GM20000 (cell line): Measurements from ENCODE around the gene RXRA.

Source experiments
- DNase-seq: peaks from one replicate; pipeline ENCODE4 v3.0.0; 2012; ENCODE audit warnings: low spot score
- TF ChIP-seq, protein P1 (sequence below): IDR thresholded peaks from 2 replicates; pipeline ENCODE4 v1.5.1; 2012; ENCODE audit warnings: mild to moderate bottlenecking, control low read depth; ENCODE audit errors: extremely low read depth, missing control alignments

Gene RXRA

DNA sequence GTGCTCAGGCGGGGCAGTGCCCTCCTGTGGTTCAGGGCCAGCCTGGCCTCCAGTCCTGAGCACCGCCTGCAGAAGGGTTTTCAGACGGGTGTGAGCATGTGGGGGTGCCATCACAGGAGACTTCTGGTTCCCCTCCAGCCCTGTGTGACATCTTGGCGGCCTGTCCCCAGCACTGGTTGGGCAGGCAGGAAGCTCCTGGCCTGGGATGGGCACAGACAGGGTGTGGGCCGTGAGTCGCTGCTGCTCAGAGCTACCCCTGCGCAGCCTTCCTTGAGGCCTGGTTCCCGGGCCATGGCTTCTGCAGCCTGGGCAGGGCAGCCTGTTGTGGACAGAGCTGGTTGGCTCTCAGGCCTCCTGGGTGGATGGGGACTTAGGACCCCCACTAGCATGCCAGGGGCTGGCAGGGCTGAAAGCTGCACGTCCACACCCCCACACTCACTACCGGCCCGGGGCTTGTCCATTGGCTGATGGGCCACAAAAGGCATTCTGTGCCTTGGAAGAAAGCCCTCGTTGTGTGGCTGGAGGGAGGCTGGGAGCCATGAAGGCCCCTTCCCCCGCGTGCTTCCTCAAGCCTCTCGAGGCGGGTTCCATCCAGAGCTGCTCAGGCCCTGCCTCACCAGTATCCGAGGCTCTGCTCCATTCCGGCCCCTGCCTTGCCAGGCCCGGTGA lies 58.7 kb downstream of the RXRA start:
- TF ChIP-seq, protein P1, sequence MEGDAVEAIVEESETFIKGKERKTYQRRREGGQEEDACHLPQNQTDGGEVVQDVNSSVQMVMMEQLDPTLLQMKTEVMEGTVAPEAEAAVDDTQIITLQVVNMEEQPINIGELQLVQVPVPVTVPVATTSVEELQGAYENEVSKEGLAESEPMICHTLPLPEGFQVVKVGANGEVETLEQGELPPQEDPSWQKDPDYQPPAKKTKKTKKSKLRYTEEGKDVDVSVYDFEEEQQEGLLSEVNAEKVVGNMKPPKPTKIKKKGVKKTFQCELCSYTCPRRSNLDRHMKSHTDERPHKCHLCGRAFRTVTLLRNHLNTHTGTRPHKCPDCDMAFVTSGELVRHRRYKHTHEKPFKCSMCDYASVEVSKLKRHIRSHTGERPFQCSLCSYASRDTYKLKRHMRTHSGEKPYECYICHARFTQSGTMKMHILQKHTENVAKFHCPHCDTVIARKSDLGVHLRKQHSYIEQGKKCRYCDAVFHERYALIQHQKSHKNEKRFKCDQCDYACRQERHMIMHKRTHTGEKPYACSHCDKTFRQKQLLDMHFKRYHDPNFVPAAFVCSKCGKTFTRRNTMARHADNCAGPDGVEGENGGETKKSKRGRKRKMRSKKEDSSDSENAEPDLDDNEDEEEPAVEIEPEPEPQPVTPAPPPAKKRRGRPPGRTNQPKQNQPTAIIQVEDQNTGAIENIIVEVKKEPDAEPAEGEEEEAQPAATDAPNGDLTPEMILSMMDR = no peak
- no peak for DNase-seq

DNA sequence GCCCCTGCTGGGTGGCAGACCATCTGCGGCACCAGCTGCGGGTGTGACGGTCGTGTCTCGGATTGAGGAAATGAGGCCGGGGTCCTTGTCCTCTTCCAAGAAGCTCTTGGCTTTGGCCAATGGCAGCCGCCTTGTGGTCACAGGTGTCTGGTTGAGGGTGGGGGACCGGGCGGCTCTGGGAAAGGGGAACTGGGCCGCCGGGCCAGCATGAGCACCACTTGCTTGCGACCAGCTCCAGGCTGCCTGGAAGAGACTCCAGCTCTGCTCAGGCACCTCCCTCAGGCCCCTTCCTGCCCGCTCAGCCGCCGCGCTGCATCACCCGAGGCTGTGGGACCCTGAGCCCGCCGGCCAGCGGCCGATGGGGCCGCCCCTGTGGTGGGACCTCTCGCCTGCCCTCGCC lies 59.7 kb downstream of the RXRA start:
- TF ChIP-seq, protein P1 = no peak
- DNase-seq = no peak

DNA sequence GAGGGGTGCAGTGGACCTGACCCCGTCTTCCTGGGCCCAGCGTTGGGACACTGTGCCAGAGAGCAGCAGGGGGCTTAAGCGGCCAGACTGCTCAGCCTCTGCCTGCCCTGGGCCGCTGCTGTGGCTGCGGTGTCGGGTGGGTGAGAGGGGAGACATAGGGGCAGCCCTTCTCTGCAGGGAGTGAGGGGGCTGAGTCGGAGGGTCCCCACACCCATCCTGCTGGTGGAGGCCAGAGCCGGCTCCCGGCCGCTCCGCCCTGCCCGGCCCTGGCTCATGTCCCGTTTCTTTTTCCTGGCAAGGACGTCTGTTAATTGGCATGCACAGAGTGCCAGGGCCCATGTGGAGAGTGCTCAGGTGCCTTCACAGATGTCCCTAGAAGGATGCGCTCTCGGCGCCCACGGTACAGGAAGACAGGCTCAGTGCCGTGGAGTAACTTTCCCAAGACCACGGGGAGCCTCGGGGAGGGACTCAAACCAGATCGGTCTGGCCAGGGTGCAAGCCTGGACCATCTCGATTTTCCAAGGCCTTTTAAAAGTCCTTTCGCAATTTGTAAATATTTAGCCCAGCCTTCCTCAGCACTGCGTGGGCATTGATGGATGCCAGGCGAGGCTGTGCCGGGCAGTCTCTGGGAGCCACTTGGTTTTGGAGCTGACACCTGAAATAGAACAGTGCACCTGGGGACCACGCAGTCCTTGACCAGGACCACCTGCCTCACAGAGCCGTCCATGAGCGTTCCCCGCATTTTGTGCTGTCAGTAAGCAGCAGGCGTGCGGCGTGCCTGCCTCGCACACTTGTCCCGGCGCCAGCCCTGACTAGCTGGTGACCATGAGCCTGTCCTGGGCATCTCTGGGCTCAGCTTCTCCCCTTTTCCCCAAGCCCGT lies 60.9 kb downstream of the RXRA start:
- TF ChIP-seq, protein P1 = no peak
- DNase-seq = no peak

DNA sequence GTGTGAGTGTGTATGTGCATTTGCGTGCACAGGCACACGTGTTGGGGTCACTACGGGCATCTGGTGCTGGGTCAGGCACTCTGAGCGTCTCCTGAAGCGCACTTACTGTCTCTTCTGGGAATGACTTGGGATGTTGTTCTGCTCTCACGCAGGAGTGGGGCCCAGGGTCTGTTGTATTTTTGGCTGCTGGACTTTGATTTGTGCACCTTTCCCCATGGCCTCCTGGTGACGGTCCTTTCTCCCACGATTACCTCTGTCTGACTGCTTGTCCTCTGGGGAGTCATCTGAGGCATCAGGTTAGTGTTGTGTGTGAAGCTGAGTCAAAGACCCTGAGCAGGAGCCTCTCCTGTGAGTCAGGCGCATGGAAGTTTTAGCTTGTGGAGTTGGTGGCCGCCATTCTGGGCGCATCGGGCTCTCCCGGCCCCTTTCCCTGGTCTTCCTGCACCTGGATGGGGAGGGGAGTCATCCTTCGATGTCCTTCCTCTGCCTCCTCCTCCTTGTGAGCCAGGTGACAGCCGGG lies 62.1 kb downstream of the RXRA start:
- DNase-seq = no peak
- TF ChIP-seq, protein P1 = no peak

DNA sequence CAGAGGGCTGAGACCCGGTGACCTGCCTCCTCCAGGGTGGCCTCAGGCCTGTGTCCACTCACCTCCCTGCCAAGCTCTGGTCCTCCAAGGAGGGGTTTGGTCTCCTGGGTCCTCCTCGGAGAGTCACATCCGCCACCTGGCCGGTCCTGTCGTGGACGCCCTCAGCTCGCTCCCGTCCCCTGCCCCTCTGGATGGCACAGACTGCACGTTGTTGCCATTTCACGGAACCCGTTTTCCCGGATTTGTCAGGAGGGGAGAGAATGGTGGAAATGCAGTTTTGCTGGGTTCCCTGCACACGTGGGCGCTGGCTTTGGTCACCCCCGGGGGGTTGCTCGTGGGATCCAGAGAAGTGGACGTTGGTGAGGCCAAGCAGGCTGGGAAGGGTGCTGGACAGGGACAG lies 62.7 kb downstream of the RXRA start:
- no peak for DNase-seq

DNA sequence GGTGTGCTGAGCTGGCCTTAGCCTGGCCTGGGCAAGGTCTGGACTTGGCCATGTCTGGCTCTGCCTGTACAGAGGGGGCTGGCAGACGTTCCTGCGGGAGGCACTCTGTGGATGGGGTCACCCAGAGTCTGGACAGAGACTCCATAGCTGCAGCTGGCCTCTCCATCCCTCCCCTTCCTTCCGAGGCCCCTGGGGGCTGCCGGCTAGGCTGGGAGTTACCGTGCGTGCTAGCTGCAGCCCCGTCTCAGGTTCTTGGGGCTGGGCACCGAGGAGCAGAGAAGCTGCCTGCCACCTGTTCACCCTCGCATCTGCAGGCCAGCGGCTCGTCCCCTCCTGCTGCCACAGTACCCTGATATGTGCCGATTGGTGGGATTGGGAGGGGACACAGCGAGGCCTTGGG lies 63.4 kb downstream of the RXRA start:
- TF ChIP-seq, protein P1 = no peak
- DNase-seq = no peak

More for the DNA sequence above, 62.7 kb downstream of the RXRA start:
- TF ChIP-seq, protein P1 = no peak

DNA sequence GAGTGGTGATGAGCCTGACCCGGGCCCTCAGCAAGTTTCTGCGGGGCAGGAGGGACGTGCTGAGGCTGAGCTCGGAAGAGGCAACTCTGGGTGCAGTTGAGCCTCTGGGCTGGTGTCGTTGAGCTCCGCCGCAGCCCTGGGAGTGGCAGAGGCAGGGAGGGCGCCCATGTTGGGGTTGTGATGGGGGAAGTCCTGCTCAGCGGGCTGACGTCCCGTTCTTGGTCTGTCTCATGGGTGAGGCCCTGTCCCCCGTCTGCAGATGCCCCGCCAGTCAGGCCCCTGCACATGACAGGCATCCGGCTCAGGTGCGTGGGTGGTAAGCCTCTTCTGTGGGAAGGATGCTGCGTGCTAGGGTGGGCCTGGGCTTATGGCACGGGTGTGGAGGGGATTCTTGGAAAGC lies 64.3 kb downstream of the RXRA start:
- TF ChIP-seq, protein P1 = no peak
- DNase-seq = peak; percentile 83
